MM.1S (cell line): ENCODE results near the gene TNFRSF6B.

Experiments
- DNase-seq: peaks from one replicate; pipeline ENCODE4 v3.0.0-alpha.2; 2015
- H2AFZ ChIP-seq: fragments of 300-600 bp; sonication (generic); 2 replicates; pipeline ENCODE4 v1.6.0; 2016; ENCODE audit warnings: antibody characterized with exemption, low read length
- H3F3A ChIP-seq: fragments of 300-600 bp; sonication (generic); 2 replicates; pipeline ENCODE4 v1.6.1; 2016; ENCODE audit warnings: mild to moderate bottlenecking, antibody characterized with exemption, low read length, moderate library complexity, mixed read lengths; ENCODE audit not compliant: insufficient read depth
- H3K27ac ChIP-seq: fragments of 300-600 bp; sonication (generic); 2 replicates; pipeline ENCODE4 v1.5.1; 2016; ENCODE audit warnings: mild to moderate bottlenecking, low read length
- H3K27me3 ChIP-seq: fragments of 300-600 bp; sonication (generic); replicated peaks from 2 replicates; pipeline ENCODE4 v1.6.0; 2016; ENCODE audit warnings: low read length; ENCODE audit not compliant: insufficient read depth
- H3K36me3 ChIP-seq: fragments of 300-600 bp; sonication (generic); replicated peaks from 2 replicates; pipeline ENCODE4 v1.6.1; 2016; ENCODE audit warnings: mild to moderate bottlenecking, low read length, mixed read lengths; ENCODE audit not compliant: insufficient read depth
- H3K4me1 ChIP-seq: fragments of 300-600 bp; sonication (generic); 2 replicates; pipeline ENCODE4 v1.6.1; 2016; ENCODE audit warnings: low read length, mixed read lengths
- H3K4me2 ChIP-seq: fragments of 300-600 bp; sonication (generic); 2 replicates; pipeline ENCODE4 v1.6.0; 2016; ENCODE audit warnings: low read depth, low read length
- H3K4me3 ChIP-seq: fragments of 300-600 bp; sonication (generic); 2 replicates; pipeline ENCODE4 v1.5.1; 2016; ENCODE audit warnings: low read length, mixed read lengths
- H3K79me2 ChIP-seq: fragments of 300-600 bp; sonication (generic); 2 replicates; pipeline ENCODE4 v1.6.1; 2016; ENCODE audit warnings: mixed run types, low read length, mixed read lengths
- H3K9ac ChIP-seq: fragments of 300-600 bp; sonication (generic); 2 replicates; pipeline ENCODE4 v1.6.1; 2016; ENCODE audit warnings: low read length, mixed read lengths
- H3K9me2 ChIP-seq: fragments of 300-600 bp; sonication (generic); replicated peaks from 2 replicates; pipeline ENCODE4 v1.6.1; 2016; ENCODE audit warnings: mild to moderate bottlenecking, low read length, mixed read lengths; ENCODE audit not compliant: insufficient read depth
- H3K9me3 ChIP-seq: fragments of 300-600 bp; sonication (generic); replicated peaks from 2 replicates; pipeline ENCODE4 v1.6.1; 2016; ENCODE audit warnings: mild to moderate bottlenecking, low read length, mixed read lengths; ENCODE audit not compliant: insufficient read depth
- H4K20me1 ChIP-seq: fragments of 300-600 bp; sonication (generic); 2 replicates; pipeline ENCODE4 v1.6.1; 2016; ENCODE audit warnings: mild to moderate bottlenecking, low read length, moderate library complexity, mixed read lengths; ENCODE audit not compliant: insufficient read depth
- EZH2 ChIP-seq: fragments of 300-600 bp; sonication (generic); optimal IDR thresholded peaks from 2 replicates; pipeline ENCODE3; 2017; ENCODE audit warnings: low read depth, mild to moderate bottlenecking, antibody characterized with exemption, low read length, mixed read lengths
- EZH2phosphoT487 ChIP-seq: fragments of 300-600 bp; sonication (generic); IDR thresholded peaks from 2 replicates; pipeline ENCODE4 v1.6.1; 2018; ENCODE audit warnings: antibody characterized with exemption, low read length
- TF ChIP-seq, protein P1 (sequence below): fragments of 300-600 bp; sonication (generic); IDR thresholded peaks from 2 replicates; pipeline ENCODE4 v1.5.1; 2016; ENCODE audit warnings: antibody characterized with exemption, low read length, mixed read lengths

TNFRSF6B gene

DNA sequence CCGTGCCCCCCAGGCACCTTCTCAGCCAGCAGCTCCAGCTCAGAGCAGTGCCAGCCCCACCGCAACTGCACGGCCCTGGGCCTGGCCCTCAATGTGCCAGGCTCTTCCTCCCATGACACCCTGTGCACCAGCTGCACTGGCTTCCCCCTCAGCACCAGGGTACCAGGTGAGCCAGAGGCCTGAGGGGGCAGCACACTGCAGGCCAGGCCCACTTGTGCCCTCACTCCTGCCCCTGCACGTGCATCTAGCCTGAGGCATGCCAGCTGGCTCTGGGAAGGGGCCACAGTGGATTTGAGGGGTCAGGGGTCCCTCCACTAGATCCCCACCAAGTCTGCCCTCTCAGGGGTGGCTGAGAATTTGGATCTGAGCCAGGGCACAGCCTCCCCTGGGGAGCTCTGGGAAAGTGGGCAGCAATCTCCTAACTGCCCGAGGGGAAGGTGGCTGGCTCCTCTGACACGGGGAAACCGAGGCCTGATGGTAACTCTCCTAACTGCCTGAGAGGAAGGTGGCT is 960 bp downstream of the TNFRSF6B start:
- Histone ChIP-seq H4K20me1 (no peaks in the 10 kb centered on the region), H3K9me3 (no peaks in the 10 kb centered on the region), H3F3A (no peaks in the 10 kb centered on the region; the same call in 1 of the 2 replicates), H3K27ac (no peak overlapping the region), H2AFZ (no peak overlapping the region), H3K79me2 (no peaks in the 10 kb centered on the region), H3K9me2 (no peaks in the 10 kb centered on the region), H3K4me3 (no peak overlapping the region), H3K4me2 (no peak overlapping the region), H3K36me3 (no peaks in the 10 kb centered on the region), H3K9ac (no peak overlapping the region), H3K4me1 (no peaks in the 10 kb centered on the region), H3K27me3 (no peaks in the 10 kb centered on the region)
- TF ChIP-seq EZH2phosphoT487, result no peak
- TF ChIP-seq EZH2, result no peak
- TF ChIP-seq, protein P1, sequence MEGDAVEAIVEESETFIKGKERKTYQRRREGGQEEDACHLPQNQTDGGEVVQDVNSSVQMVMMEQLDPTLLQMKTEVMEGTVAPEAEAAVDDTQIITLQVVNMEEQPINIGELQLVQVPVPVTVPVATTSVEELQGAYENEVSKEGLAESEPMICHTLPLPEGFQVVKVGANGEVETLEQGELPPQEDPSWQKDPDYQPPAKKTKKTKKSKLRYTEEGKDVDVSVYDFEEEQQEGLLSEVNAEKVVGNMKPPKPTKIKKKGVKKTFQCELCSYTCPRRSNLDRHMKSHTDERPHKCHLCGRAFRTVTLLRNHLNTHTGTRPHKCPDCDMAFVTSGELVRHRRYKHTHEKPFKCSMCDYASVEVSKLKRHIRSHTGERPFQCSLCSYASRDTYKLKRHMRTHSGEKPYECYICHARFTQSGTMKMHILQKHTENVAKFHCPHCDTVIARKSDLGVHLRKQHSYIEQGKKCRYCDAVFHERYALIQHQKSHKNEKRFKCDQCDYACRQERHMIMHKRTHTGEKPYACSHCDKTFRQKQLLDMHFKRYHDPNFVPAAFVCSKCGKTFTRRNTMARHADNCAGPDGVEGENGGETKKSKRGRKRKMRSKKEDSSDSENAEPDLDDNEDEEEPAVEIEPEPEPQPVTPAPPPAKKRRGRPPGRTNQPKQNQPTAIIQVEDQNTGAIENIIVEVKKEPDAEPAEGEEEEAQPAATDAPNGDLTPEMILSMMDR, result no peak
- DNase-seq, result no peak

DNA sequence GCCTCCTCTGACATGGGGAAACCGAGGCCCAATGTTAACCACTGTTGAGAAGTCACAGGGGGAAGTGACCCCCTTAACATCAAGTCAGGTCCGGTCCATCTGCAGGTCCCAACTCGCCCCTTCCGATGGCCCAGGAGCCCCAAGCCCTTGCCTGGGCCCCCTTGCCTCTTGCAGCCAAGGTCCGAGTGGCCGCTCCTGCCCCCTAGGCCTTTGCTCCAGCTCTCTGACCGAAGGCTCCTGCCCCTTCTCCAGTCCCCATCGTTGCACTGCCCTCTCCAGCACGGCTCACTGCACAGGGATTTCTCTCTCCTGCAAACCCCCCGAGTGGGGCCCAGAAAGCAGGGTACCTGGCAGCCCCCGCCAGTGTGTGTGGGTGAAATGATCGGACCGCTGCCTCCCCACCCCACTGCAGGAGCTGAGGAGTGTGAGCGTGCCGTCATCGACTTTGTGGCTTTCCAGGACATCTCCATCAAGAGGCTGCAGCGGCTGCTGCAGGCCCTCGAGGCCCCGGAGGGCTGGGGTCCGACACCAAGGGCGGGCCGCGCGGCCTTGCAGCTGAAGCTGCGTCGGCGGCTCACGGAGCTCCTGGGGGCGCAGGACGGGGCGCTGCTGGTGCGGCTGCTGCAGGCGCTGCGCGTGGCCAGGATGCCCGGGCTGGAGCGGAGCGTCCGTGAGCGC is 1.6 kb downstream of the TNFRSF6B start:
- Histone ChIP-seq H3K9me3 (no peaks in the 10 kb centered on the region), H3K27ac (no peak overlapping the region), H4K20me1 (no peaks in the 10 kb centered on the region), H2AFZ (no peak overlapping the region), H3K9ac (no peak overlapping the region), H3K27me3 (no peaks in the 10 kb centered on the region), H3K4me2 (no peak overlapping the region), H3F3A (no peaks in the 10 kb centered on the region; the same call in 1 of the 2 replicates), H3K79me2 (no peaks in the 10 kb centered on the region), H3K4me3 (no peak overlapping the region), H3K36me3 (no peaks in the 10 kb centered on the region), H3K4me1 (no peaks in the 10 kb centered on the region), H3K9me2 (no peaks in the 10 kb centered on the region)
- TF ChIP-seq EZH2, result no peak
- TF ChIP-seq, protein P1, result no peak
- no peak for TF ChIP-seq EZH2phosphoT487
- DNase-seq, result no peak

DNA sequence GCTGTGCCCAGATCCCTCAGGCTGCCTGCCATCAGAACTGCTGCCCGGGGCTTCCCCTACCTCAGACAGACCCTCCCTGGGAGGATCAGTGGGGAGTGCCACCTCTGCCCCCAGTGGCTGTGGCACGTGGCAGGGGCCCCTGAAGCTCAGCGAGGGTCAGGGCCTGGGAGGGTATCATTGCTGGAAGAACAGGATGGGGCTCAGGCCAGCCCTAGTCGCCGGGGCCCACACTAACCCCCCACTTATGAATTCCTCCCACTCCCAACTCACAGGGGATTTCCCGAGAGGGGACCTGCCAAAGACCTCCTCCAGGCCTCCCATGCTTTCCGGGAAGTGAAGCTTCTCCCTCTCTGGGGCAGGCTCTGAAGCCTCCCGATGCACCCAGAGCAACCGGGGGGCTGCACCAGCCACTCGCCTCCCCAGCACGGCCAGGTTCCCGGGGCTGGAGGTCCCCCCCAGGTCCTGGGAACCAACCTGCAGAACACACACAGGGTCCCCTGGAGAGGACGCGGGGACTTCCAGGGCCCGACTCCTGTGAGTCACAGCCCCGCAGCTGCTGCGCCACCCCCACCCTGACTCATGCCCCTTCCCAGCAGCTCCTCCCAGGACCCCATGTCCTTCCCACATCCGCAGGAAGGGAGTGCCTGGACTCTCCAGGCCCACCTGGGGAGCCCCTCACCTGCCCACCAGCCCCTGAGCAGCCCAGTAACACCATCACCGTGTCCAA is 2.5 kb downstream of the TNFRSF6B start:
- no peaks in the 10 kb centered on the region for H3K4me1 ChIP-seq
- no peaks in the 10 kb centered on the region for H4K20me1 ChIP-seq
- no peaks in the 10 kb centered on the region; the same call in 1 of the 2 replicates for H3F3A ChIP-seq
- no peak overlapping the region for H3K9ac ChIP-seq
- no peaks in the 10 kb centered on the region for H3K9me3 ChIP-seq
- H3K27me3 ChIP-seq, result no peaks in the 10 kb centered on the region
- H3K9me2 ChIP-seq, result no peaks in the 10 kb centered on the region
- no peak for TF ChIP-seq EZH2phosphoT487
- TF ChIP-seq EZH2, result no peak
- TF ChIP-seq, protein P1, result no peak
- H3K27ac ChIP-seq, result no peak overlapping the region
- no peak overlapping the region for H2AFZ ChIP-seq
- no peak overlapping the region for H3K4me3 ChIP-seq
- H3K79me2 ChIP-seq, result 0 out of 2 replicates have a peak, but pooled peaks cover under 1% of the 10 kb centered on the region
- DNase-seq, result no peak
- no peaks in the 10 kb centered on the region for H3K36me3 ChIP-seq
- H3K4me2 ChIP-seq, result no peak overlapping the region
